HG03558 (cell line): ENCODE results near the gene ID4.
"Not testable (repeated sequence)": the region's sequence is repeated elsewhere in the genome, so short reads cannot be mapped to it uniquely, and the experiment has no call there.

ENCODE experiments used
- ATAC-seq: cut with Tn5 transposase; IDR thresholded peaks from one replicate; pipeline ENCODE4 v1.9.1; 2021; ENCODE audit warnings: moderate number of reproducible peaks; ENCODE audit not compliant: unreplicated experiment; ENCODE audit errors: extremely low read depth

The ID4 gene

DNA sequence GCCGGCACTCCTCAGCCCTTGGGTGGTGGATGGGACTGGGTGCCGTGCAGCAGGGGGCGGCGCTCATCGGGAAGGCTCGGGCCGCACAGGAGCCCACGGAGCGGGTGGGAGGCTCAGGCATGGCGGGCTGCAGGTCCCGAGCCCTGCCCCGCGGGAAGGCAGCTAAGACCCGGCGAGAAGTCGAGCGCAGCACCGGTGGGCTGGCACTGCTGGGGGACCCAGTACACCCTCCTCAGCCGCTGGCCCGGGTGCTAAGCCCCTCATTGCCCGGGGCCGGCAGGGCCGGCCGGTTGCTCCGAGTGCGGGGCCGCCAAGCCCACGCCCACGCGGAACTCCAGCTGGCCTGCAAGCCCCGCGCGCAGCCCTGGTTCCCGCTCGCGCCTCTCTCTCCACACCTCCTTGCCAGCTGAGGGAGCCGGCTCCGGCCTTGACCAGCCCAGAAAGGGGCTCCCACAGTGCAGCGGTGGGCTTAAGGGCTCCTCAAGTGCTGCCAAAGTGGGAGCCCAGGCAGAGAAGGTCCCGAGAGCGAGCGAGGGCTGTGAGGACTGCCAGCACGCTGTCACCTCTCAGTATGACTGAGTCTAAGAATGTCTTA lies 17.3 kb downstream of the ID4 start:
- not testable (repeated sequence) for ATAC-seq

DNA sequence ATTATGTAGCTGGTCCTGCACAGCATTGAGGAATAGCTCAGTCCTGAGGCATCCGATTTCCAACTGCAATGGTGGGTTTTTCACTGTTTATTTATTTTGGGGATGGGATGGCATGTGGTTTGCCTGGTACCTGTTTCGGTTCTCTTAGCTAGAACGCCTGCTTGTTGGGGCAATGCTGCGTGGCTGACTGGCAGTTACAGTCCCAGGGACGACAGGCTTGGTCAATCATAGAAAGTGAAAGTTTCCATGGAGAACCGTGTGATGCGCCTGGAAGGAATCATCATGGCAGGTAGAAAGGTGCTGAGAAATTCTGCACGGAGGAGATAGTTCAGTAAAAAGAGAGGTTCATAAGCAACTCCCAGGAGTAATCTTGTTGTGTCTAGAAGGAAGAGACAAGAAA lies 18.4 kb downstream of the ID4 start:
- no peak for ATAC-seq

DNA sequence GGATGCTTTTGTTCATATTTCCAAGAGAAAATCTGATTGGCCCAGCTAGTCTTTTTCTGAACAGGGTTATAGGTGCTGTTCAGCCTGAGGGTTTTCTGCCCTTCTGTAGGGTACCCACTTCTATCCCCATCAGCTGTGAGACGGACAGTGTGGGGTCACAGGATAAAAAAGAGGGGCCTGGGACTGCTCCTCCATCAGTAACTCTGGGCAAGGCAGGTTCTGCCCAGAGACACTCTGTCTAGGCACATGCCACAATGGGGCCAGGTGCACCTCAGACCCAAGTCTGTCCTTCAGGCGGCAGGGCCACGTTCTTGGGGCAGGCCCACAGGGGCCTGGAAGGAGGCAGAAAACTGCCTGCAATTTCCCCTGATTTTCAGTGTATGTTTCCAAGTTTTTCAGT lies 20.0 kb downstream of the ID4 start:
- no peak for ATAC-seq

GRCh38 chr6:19857703-19858102 lies 20.5 kb downstream of the ID4 start:
- no peak for ATAC-seq

GRCh38 chr6:19860235-19860877 lies 23.2 kb downstream of the ID4 start:
- ATAC-seq: no peak

GRCh38 chr6:19864285-19864684 lies 27.1 kb downstream of the ID4 start:
- no peak for ATAC-seq

DNA sequence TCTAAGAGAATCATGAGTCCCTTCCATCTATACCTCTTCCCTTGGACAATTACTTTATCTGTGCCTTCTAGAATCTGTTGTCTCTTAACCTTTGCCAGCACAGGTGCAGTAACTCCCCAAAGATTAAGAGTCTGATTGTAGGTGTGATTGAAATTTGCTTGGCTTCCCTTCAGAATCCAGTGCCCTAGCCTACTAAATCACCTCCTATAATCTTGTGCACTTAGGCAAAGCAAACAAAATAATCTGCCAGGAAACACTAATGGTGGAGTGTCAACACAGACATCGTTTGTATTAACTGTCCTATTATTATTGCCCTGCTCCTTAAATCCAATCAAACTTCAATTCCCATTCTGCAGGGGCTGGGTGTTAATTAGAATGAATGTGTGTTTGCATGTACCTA lies 28.0 kb downstream of the ID4 start:
- ATAC-seq: no peak

- ATAC-seq: no peak
These were observed 29.2 kb downstream of the ID4 start for GRCh38 chr6:19866173-19866984.

DNA sequence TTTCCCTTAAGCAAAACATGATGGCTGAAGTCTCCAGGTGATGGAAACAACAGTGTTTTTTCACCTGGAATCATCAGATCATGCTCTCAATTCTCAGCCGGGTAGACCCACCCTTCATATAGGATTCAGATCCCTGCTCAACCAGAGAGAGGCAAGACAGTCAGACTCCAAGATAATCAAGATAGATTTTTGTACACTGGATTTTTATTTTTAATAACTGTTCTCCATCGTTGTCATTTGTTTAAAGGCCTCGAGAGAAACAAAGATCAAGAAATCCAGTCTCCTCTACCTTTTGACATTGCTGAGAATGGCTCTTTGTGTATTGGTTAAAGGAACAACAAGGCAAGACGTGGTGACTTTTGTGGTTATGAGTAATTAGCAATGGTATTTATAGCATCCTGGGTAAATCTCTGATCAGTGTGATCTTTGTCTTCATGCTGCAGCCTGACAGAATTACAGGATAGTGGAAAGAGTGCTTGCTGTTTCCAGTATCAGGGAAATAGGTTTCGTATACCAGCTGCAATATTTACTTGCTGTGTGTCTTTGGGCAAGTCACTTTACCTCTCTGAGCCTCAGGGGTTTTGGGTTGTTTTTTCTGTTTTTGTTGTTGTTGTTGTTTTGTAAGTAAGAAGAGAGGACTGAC lies 29.9 kb downstream of the ID4 start:
- no peak for ATAC-seq

DNA sequence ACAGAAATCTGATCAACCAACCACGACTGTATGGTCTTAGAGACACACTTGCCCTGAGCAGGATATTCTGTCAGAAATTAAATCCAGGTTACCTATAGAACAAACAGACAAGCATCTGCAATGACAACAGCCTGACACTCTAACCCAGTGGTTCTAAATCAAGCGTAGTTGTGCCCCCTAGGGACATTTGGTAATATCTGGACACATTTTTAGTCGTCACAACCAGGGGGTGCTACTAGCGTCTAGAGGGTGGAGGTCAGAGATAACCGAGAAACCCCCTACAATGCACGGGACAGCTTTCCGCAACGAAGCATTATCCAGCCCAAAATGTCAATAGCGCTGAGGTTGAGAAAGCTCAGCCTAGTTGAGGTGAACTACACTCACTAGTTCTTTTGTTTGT lies 32.3 kb downstream of the ID4 start:
- ATAC-seq: no peak

DNA sequence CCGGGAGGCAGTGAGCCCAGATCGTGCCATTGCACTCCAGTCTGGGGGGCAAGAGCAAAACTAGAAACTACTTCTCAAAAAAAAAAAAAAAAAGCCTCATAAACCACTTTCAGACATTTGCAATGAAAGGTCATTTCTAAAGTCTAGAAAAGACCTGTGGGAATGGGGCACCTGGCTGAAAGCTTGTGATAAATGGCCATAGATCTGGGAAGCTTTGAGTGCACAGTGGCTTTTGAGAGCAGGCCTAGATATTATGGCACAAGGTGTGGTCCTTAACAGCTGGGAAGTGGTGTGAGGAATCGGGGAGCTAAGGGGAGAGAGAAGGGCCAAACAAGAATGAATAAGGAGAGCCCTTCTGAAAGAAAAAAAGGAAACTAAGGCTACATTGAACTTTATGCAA lies 33.2 kb downstream of the ID4 start:
- ATAC-seq: no peak

DNA sequence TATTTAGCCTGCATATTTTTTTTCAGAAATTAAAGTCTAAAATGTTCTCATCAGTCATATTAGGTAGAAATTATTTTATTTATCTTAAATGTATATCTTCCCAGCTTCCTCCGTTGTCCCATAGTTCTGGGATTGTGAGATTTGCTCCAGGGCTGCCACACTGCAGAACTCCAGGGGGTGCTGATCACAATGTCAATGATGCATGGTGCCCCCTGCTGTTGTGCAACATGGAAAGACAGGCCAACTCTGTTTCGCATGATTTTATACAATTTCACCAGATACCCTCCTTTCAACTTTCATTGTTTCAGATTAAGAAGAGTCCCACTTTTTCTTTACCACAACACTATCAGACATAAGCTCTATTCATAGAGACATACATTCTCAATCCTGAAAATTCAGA lies 35.9 kb downstream of the ID4 start:
- ATAC-seq: no peak

DNA sequence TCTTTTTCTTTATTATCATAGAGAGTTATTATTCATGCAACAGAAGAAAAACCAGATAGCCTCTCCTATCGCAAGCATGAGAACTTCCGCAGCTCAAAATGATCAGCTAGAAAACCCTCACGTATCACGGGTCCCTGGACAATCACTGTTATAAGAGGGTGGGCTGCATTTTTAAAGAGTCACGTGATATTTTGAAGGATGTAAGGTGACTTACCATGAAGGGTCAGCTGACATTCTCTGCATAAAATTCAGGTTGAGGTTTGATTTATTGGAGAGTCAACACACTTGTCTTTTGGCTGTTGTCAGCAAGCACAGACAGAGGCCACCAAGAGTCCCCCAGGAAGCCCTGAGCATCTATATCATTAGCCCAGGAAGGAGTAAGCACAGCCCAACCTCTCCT lies 39.5 kb downstream of the ID4 start:
- ATAC-seq: no peak

GRCh38 chr6:19879663-19880062 lies 42.5 kb downstream of the ID4 start:
- no peak for ATAC-seq

DNA sequence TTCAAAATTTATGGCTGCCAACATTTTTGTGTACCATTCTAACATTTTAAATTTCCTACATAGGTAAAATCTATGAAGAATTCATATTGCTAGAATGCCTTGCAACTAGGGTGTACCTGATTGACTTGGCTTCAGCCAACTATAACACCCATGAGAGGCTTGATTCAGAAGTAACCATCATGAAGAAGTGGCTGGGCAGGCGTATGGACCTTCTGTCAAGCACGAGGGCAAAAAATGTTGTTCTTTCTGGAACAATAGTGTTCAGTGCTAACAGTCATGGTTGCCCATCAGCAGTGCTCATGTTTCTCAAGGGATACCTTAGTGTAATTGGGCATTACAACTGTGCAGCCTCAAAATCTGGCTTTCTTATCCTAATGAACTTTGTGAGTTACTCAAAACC lies 42.9 kb downstream of the ID4 start:
- no peak for ATAC-seq

- ATAC-seq: no peak
These were observed 54.3 kb downstream of the ID4 start for GRCh38 chr6:19891451-19891850.
